Measurements from ENCODE around the gene LY6G5C.

- TF ChIP-seq CTCF (IDR thresholded peaks at IDR 0.05) (no peak), POLR2A (IDR thresholded peaks at IDR 0.05) (no peak)
These were observed 23.3 kb downstream of the LY6G5C start for GRCh38 chr6:31657406-31658157.
